GM18519 (cell line): ENCODE measurements around the gene FANCF.

Experiments
- ATAC-seq: cut with Tn5 transposase; IDR thresholded peaks from one replicate; pipeline ENCODE4 v1.9.1; 2021; ENCODE audit warnings: mild to moderate bottlenecking, moderate library complexity; ENCODE audit not compliant: unreplicated experiment, low FRiP score

Gene FANCF

GRCh38 chr11:22626573-22627239, 1.1 kb upstream of the FANCF start:
- ATAC-seq: no peak

GRCh38 chr11:22624742-22625447, 728 bp downstream of the FANCF start:
- ATAC-seq: peak; percentile 42

- no peak for ATAC-seq
Measured at GRCh38 chr11:22617868-22618267, 7.8 kb downstream of the FANCF start.

DNA sequence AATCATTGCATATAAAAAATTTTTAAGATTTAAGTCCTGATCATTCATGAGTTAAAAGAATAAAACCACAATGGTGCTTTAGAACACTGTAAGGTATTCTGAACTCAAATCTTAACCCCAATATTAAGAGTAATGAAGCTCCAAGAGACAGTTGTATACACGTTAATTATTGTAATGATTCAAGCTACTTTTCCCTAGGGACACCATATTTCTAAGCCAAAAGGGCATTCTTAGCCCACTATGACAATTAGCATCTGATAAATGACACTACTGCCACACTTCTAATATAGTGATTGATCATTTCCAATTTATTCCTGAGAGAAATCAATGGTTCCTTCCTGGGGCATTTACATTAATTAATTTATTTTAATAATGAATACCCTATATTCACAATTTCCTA, 21.7 kb downstream of the FANCF start:
- no peak for ATAC-seq

- ATAC-seq: no peak
Measured at GRCh38 chr11:22602504-22602903, 23.1 kb downstream of the FANCF start.

GRCh38 chr11:22599458-22599857, 26.2 kb downstream of the FANCF start:
- ATAC-seq: no peak

DNA sequence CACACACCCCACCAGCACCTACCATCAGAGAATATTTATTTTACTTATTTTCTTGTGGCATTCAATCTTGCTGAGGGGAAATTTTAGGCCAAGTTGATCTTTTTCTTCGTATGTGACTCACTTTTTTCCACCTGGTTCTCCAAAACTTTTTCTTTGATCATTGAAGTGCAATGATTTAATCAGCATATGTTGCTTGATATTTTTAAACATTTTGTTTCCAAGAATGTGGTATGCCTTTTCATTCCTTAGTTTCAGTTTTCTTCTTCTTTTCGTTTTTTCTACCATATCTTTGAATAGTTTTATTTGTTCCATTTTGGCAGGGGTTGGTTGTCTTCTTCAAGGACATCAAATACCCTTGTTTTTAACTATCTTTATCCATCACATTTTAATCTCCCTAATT, 28.6 kb downstream of the FANCF start:
- no peak for ATAC-seq

GRCh38 chr11:22584976-22585375, 40.6 kb downstream of the FANCF start:
- no peak for ATAC-seq

DNA sequence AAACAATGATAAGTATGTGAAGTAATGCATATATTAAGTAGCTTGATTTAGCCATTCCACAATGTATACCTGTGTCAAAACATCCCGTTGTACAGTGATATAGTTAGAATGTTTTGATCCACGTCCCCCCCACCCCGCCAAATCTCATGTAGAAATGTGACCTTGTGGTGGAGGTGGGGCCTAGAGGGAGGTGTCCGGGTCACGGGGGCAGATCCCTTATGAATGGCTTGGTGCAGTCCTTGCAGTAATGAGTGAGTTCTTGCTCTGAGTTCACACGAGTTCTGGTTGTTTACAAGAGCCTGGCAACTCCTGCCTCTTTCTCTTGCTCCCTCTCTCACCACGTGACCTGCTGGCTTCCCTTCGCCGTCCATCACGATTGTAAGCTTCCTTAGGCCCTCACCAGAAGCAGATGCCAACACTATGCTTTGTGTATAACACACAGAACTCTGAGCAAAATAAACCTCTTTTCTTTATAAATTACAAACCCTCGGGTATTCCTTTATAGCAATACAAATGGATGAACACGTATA, 41.6 kb downstream of the FANCF start:
- ATAC-seq: no peak

- ATAC-seq: peak; percentile 49
Measured at GRCh38 chr11:22582151-22582410, 43.5 kb downstream of the FANCF start.

DNA sequence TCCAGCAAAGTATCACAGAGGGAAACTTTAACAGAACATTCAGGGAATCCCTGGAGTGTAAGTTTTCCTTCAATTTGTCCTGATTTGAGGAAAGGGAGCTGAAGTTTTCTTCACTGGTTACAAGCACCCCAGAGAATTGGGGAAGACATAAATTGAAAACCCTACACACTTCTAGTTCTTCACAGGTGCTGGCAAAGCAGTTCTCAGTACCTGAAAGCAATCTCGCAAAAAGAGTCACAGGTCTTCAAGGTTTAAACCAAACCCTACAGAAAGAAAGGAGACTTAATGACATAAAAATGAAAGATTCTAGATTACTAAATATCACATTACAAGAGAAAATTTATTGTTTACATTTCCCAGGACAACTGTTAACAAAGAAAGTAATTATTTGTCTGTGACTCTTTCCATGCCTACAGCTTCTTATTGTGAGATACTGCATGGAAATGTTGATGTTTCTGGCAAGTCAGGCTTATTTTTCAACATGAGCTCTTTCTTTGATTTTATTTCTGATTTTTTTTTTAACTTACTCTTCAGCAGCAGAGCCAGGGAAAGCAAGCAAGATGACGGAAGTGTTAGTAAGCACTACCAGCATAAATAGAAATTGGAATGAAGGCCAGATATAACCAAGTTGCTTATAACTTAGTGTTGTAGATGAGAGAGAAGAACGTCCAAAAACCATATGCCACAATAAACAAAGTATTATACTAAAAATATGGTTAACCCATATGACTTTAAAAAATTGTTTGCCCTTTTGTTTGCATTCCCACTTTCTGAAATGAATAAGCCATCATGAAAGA, 44.1 kb downstream of the FANCF start:
- ATAC-seq: no peak

DNA sequence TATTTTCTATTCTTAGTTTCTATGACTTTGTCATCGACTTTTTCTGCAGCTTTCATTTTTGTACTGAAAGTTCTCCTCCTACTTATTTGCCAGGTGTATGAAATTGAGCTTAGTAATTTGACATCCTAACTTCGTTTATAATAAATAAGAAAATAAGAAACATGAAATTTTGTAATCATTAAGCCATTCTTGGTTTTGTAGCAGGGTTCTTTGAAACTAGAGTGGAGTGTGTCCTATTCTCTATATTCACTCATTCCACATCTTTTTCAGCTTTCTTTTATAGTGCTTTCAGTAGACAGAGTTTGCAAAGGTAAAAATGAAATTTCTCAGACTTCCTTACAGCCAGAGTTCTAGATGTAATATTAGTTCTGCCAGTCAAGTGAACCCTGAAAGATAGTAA, 47.8 kb downstream of the FANCF start:
- ATAC-seq: no peak
